ENCODE data around the gene NRP1.
"Not testable (repeated sequence)": the region's sequence is repeated elsewhere in the genome, so short reads cannot be mapped to it uniquely, and the experiment has no call there.

Gene NRP1

DNA sequence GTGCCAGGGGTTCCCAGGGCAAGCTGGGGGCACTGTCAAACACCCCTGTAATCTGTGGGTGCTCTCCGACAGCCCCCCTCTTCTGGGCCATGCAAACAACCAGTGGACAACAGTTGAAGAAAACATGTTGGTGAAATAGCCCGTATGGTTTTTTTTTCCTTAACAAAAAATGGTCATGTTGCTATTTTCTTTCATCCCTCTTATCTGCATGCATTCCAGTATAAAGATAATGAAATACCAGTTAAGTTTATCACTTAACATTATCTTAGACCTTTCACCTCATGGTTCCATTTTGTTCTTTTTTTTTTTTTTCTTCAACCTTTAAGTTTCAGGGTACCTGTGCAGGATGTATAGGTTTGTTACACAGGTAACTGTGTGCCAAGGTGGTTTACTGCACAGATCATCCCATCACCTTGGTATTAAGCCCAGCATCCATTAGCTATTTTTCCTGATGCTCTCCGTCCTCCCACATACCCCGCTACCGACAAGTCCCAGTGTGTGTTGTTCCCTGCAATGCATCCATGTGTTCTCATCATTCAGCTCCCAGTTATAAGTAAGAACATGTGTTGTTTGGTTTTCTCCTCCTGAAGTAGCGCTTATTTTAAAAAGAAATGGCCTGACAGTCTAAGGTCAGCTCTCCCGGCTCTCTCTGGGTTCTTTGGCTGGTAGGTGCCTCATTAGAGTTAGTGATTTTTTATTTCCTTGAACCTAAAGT, 110.1 kb downstream of the NRP1 start:
- ATAC-seq (replicated peaks) (no peak), DNase-seq (no peak)
- H3K36me3 Mint-ChIP-seq (ENCODE audit: insufficient read depth), result peaks cover 2% of the 10 kb centered on the region
- H3K4me1 Mint-ChIP-seq (ENCODE audit: low read depth in 2 of 2), result no peaks in the 10 kb centered on the region
- H3K9me3 Mint-ChIP-seq, result no peaks in the 10 kb centered on the region
- no peak overlapping the region for H3K4me3 Mint-ChIP-seq
- no peak overlapping the region for H3K27ac Mint-ChIP-seq
- H3K27me3 Mint-ChIP-seq, result peaks cover 28 to 36% of the 10 kb centered on the region in 2 donors

DNA sequence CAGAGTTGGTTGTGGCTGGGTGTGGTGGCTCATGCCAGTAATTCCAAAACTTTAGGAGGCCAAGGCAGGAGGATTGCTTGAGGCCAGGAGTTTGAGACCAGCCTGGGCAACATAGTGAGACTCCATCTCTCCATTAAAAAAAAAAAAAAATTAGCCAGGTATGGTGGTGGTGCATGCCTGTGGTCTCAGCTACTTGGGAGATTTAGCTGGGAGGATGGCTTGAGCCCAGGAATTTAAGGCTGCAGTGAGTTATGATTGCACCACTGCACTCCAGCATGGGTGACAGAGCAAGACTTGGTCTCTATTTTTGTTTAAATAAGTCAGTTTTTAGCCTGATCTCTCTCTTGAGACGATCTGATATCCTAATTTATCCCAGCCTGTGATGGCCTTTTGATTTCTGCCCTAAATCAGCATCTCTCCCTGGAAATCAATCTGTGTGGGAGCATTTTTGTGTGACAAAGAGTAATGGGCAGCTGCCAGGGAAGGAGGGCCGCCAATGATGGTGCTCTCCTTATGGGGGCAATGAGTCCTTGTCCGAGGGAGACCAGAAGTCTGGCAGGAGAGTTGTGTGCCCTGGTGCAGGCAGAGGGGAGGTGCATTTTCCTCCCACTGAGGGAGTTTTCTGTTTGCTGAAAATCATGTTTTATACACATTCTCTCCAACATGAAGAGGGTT, 111.0 kb downstream of the NRP1 start:
- no peak overlapping the region for H3K4me3 Mint-ChIP-seq
- peaks cover 28 to 36% of the 10 kb centered on the region in 2 donors for H3K27me3 Mint-ChIP-seq
- ATAC-seq (replicated peaks), result no peak
- peaks cover 2% of the 10 kb centered on the region for H3K36me3 Mint-ChIP-seq (ENCODE audit: insufficient read depth)
- no peaks in the 10 kb centered on the region for H3K4me1 Mint-ChIP-seq (ENCODE audit: low read depth in 2 of 2)
- H3K9me3 Mint-ChIP-seq, result no peaks in the 10 kb centered on the region
- H3K27ac Mint-ChIP-seq, result no peak overlapping the region
- DNase-seq, result no peak

DNA sequence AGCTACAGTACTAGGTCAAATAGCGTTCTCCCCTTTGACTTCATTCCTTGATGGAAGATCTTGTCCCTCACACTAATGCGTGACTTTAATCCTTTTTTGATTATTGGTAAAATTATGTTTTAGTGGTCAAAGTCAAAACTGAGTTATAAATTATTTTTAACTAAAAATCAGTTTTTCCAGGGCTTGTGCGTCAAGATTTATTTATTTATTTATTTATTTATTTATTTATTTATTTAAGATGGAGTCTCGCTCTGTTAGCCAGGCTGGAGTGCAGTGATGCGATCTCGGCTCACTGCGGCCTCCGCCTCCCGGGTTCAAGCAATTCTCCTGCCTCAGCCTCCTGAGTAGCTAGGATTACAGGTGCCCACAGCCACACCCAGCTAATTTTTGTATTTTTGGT, 112.2 kb downstream of the NRP1 start:
- H3K4me1 Mint-ChIP-seq (ENCODE audit: low read depth in 2 of 2); DNase-seq; H3K9me3 Mint-ChIP-seq; H3K27ac Mint-ChIP-seq; ATAC-seq (replicated peaks); H3K4me3 Mint-ChIP-seq; H3K36me3 Mint-ChIP-seq (ENCODE audit: insufficient read depth): not testable (repeated sequence)
- peaks cover 28 to 36% of the 10 kb centered on the region in 2 donors for H3K27me3 Mint-ChIP-seq

GRCh38 chr10:33217854-33218253, 116.6 kb downstream of the NRP1 start:
- Mint-ChIP-seq H3K4me3 (no peak overlapping the region), H3K9me3 (no peaks in the 10 kb centered on the region), H3K4me1 (ENCODE audit: low read depth in 2 of 2) (peaks cover 5 to 6% of the 10 kb centered on the region in 2 donors), H3K27ac (no peak overlapping the region), H3K27me3 (no peaks in the 10 kb centered on the region), H3K36me3 (ENCODE audit: insufficient read depth) (no peaks in the 10 kb centered on the region)
- no peak for ATAC-seq (replicated peaks)
- DNase-seq, result no peak

DNA sequence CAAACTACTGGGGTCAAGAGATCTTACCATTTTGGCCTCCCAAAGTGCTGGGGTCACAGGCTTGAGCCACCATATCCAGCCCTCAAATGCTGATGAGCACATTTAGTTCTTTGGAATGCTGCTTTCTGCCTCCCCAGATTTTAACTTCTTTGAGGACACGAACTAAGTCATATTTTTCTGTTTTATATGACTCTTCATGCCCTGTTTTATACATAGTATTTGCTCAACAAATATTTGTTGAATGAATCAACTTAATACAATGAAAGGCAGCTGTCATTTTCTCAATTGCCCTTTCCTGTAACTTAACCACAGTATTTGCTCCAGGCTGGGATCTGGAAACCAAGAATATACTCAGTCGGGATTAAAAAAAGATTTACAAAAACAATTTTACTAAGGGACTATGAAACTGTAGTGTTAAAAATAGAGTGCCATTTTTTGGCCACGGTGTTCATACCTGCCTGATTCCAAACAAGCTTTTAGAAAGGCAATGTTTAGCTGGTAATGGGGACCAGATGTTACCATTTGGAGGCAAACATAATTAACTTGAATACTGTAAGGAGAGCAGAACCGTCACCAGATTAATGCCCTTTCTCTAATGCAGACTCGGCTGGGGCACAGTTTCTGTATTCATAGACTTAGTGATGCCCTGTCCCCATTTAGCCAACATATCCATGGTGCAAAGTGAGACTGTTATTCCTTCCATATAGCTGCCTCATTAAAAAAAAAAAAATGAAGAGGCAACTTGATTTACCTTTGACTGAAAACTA, 117.6 kb downstream of the NRP1 start:
- Mint-ChIP-seq H3K36me3 (ENCODE audit: insufficient read depth) (no peaks in the 10 kb centered on the region), H3K27ac (no peak overlapping the region), H3K4me3 (no peak overlapping the region), H3K4me1 (ENCODE audit: low read depth in 2 of 2) (peaks cover 5 to 6% of the 10 kb centered on the region in 2 donors), H3K27me3 (no peaks in the 10 kb centered on the region), H3K9me3 (no peaks in the 10 kb centered on the region)
- ATAC-seq (replicated peaks), result no peak
- no peak for DNase-seq

DNA sequence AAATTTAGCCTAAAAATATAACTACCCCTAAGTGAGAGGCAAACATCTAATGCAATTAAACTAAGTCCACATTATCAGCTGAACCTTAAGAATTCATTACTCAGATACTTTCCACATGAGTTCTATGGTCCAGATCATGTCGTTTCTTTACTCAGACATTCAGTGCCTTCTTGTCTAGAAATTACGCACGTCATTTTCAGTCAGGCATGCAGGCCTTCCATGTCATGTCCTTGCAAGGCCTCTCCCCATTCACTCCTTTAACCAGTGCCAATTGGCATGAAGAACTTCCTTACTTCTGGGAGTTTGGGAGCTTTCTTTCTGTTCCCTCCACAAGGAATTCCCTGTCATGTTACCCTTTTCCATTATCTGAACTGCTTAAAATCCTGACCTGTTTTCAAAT, 118.8 kb downstream of the NRP1 start:
- no peak overlapping the region for H3K4me3 Mint-ChIP-seq
- no peaks in the 10 kb centered on the region for H3K27me3 Mint-ChIP-seq
- peaks cover 14 to 15% of the 10 kb centered on the region in 2 donors for H3K4me1 Mint-ChIP-seq (ENCODE audit: low read depth in 2 of 2)
- H3K36me3 Mint-ChIP-seq (ENCODE audit: insufficient read depth), result no peaks in the 10 kb centered on the region
- ATAC-seq (replicated peaks), result no peak
- no peak overlapping the region for H3K27ac Mint-ChIP-seq
- H3K9me3 Mint-ChIP-seq, result no peaks in the 10 kb centered on the region
- DNase-seq, result no peak

- Mint-ChIP-seq H3K27me3 (no peaks in the 10 kb centered on the region), H3K27ac (no peak overlapping the region), H3K4me1 (ENCODE audit: low read depth in 2 of 2) (peaks cover 14 to 15% of the 10 kb centered on the region in 2 donors), H3K4me3 (no peak overlapping the region), H3K36me3 (ENCODE audit: insufficient read depth) (no peaks in the 10 kb centered on the region), H3K9me3 (no peaks in the 10 kb centered on the region)
- DNase-seq, result no peak
- no peak for ATAC-seq (replicated peaks)
Measured at GRCh38 chr10:33215154-33215553, 119.3 kb downstream of the NRP1 start.

GRCh38 chr10:33214174-33214573, 120.3 kb downstream of the NRP1 start:
- no peaks in the 10 kb centered on the region for H3K9me3 Mint-ChIP-seq
- peaks cover 14 to 15% of the 10 kb centered on the region in 2 donors for H3K4me1 Mint-ChIP-seq (ENCODE audit: low read depth in 2 of 2)
- ATAC-seq (replicated peaks) (peak; percentile 81), DNase-seq (no peak)
- no peaks in the 10 kb centered on the region for H3K36me3 Mint-ChIP-seq (ENCODE audit: insufficient read depth)
- H3K4me3 Mint-ChIP-seq, result no peak overlapping the region
- H3K27me3 Mint-ChIP-seq, result no peaks in the 10 kb centered on the region
- peak overlapping the region; percentile 5 to 15 for H3K27ac Mint-ChIP-seq

GRCh38 chr10:33212061-33212748, 122.3 kb downstream of the NRP1 start:
- Mint-ChIP-seq H3K4me3 (no peak overlapping the region), H3K27ac (peak overlapping the region in 1 of 2 donors; percentile 14), H3K4me1 (ENCODE audit: low read depth in 2 of 2) (peaks cover 14 to 15% of the 10 kb centered on the region in 2 donors), H3K27me3 (no peaks in the 10 kb centered on the region), H3K36me3 (ENCODE audit: insufficient read depth) (no peaks in the 10 kb centered on the region), H3K9me3 (no peaks in the 10 kb centered on the region)
- DNase-seq (no peak), ATAC-seq (replicated peaks) (no peak)

DNA sequence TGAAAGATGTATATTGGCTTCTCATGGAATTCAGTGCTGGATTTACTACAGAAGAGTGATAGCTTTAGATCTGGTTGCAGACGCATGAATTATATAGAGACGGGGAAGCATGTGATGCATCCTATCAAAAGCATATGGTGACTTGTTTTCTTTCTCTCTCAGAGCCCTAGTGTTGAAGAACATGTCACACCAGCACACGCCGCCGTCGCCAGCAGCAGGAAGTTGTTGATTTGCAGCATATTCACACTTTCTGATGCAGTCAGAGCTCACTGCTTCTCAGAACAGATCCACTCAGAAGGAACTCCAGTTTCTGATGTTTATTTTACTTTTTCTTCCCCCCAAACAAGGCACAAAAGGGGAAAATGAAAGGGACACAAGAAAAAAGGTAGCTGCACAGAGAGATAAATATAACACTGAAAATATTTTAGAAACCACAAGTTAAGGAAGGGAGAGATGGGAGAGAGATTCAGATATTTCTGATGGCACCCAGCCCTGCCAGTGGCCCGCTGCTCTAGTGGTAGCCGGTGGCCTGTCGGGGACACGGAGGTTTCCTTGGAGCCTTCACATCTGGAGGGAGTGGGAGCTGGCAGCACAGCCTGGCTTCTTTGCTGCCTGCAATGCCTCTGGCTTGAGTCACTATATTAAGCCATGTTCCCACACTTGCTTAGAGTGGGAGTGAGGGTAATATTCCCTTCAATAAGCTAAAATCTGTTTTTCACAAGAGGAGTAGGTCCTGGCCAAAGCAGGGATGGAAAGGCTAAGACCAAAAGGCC, 123.2 kb downstream of the NRP1 start:
- H3K27ac Mint-ChIP-seq, result peak overlapping the region; percentile 84 to 92
- DNase-seq (peak in 1 of 3 experiments; percentile 5), ATAC-seq (replicated peaks) (peak; percentile 74)
- H3K36me3 Mint-ChIP-seq (ENCODE audit: insufficient read depth), result no peaks in the 10 kb centered on the region
- H3K27me3 Mint-ChIP-seq, result no peaks in the 10 kb centered on the region
- peaks cover 14 to 15% of the 10 kb centered on the region in 2 donors for H3K4me1 Mint-ChIP-seq (ENCODE audit: low read depth in 2 of 2)
- peak overlapping the region; percentile 13 to 57 for H3K4me3 Mint-ChIP-seq
- H3K9me3 Mint-ChIP-seq, result no peaks in the 10 kb centered on the region

DNA sequence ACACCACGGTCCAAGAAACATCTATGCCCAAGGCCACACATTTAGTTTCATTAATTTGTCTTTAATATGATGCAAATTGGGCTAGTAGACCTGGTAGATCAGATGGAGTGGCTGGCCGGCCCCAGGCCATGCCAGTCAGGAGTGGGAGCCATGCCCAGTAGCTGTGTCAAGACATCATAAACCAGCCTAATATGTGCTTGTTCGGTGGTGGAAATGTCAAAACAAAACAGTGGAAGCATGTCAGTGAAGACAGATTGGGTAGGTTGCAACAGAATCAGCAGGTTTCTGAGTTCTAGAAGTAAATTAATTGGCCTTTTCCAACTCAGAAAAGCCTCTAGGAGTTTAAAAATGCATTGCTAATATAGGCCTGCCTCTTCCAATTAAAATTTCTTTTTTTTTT, 124.7 kb downstream of the NRP1 start:
- Mint-ChIP-seq H3K9me3 (no peaks in the 10 kb centered on the region), H3K27ac (no peak overlapping the region), H3K27me3 (no peaks in the 10 kb centered on the region), H3K36me3 (ENCODE audit: insufficient read depth) (no peaks in the 10 kb centered on the region), H3K4me1 (ENCODE audit: low read depth in 2 of 2) (peaks cover 14 to 15% of the 10 kb centered on the region in 2 donors), H3K4me3 (no peak overlapping the region)
- ATAC-seq (replicated peaks), result no peak
- no peak for DNase-seq

DNA sequence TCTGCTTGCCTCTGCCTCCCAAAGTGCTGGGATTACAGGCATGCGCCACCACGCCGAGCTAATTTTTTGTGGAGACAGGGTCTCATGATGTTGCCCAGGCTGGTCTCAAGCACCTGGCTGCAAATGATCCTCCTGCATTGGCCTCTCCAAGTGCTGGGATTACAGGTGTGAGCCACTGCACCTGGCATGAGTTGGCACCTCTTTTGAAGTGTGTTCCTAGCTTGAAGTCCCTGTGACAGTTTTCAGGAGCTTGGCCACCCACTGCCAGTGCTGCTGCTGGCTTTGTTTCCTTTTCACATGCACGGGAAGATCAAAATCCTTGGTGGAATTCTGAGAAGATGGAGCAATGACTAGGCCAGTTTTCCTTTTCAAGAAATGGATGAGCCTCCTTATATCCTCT, 126.3 kb downstream of the NRP1 start:
- H3K36me3 Mint-ChIP-seq (ENCODE audit: insufficient read depth), result no peaks in the 10 kb centered on the region
- H3K4me3 Mint-ChIP-seq, result no peak overlapping the region
- ATAC-seq (replicated peaks), result no peak
- no peaks in the 10 kb centered on the region for H3K27me3 Mint-ChIP-seq
- no peak for DNase-seq
- H3K4me1 Mint-ChIP-seq (ENCODE audit: low read depth in 2 of 2), result peaks cover 9% of the 10 kb centered on the region in 2 donors
- H3K9me3 Mint-ChIP-seq, result no peaks in the 10 kb centered on the region
- no peak overlapping the region for H3K27ac Mint-ChIP-seq

GRCh38 chr10:33204031-33204430, 130.4 kb downstream of the NRP1 start:
- H3K36me3 Mint-ChIP-seq (ENCODE audit: insufficient read depth), result no peaks in the 10 kb centered on the region
- ATAC-seq (replicated peaks), result no peak
- DNase-seq, result no peak
- H3K27ac Mint-ChIP-seq, result no peak overlapping the region
- no peaks in the 10 kb centered on the region for H3K4me1 Mint-ChIP-seq (ENCODE audit: low read depth in 2 of 2)
- no peaks in the 10 kb centered on the region for H3K9me3 Mint-ChIP-seq
- peaks cover 1 to 2% of the 10 kb centered on the region in 2 donors for H3K27me3 Mint-ChIP-seq
- H3K4me3 Mint-ChIP-seq, result no peak overlapping the region

All from effector memory CD8-positive, alpha-beta T cell (primary cell).